GM18505 (cell line): ENCODE measurements around the gene FAM47B.

ENCODE experiments used
- ATAC-seq: cut with Tn5 transposase; IDR thresholded peaks from one replicate; pipeline ENCODE4 v1.9.1; 2021; ENCODE audit not compliant: unreplicated experiment
- POLR2A ChIP-seq: IDR thresholded peaks from 4 replicates; pipeline ENCODE4 v1.6.1; 2011; ENCODE audit warnings: borderline replicate concordance; ENCODE audit not compliant: insufficient read depth, insufficient read length; ENCODE audit errors: extremely low read depth

The FAM47B gene

GRCh38 chrX:34972206-34972605 lies 29.6 kb downstream of the FAM47B start:
- no peak for ATAC-seq
- TF ChIP-seq POLR2A = no peak

- no peak for ATAC-seq
- no peak for TF ChIP-seq POLR2A
Observed at GRCh38 chrX:34978171-34978570, 35.6 kb downstream of the FAM47B start.

- no peak for ATAC-seq
- TF ChIP-seq POLR2A = no peak
Observed at GRCh38 chrX:34987646-34988045, 45.0 kb downstream of the FAM47B start.
